HCT116 (cell line): Measurements from ENCODE around the gene STARD3. TPM values are rescaled to one million over a fixed set of nuclear protein-coding genes. Genes with fewer than 3 reads are reported as not detected.
"Not testable (repeated sequence)": the region's sequence is repeated elsewhere in the genome, so short reads cannot be mapped to it uniquely, and the experiment has no call there.

ENCODE experiments used
- ATAC-seq: fragments of 200-7000 bp; cut with Tn5 transposase; 2 replicates; pipeline ENCODE4 v1.9.1; 2020; ENCODE audit warnings: mild to moderate bottlenecking, moderate library complexity
- BruUV-seq: library from RNA; stranded (reverse); fragments of 400-500 nt; replicated peaks from 2 replicates; lab custom pipeline; 2021; lab: Mats Ljungman, UMichigan
- CTCF ChIA-PET: fragments of 300-600 bp; sonication (Branson Sonifier 250); formaldehyde crosslinking; loops from one replicate; lab custom pipeline; 2021; ENCODE audit warnings: antibody characterized with exemption; lab: Charles Lee
- POLR2A ChIA-PET: fragments of 300-600, 350-600 bp; sonication (Branson Sonifier 250); formaldehyde crosslinking; loops from one replicate; lab custom pipeline; 2021; ENCODE audit warnings: antibody characterized with exemption; lab: Charles Lee
- RAD21 ChIA-PET, 2 experiments: fragments of 300-600 bp; sonication (Branson Sonifier 250); formaldehyde crosslinking; loops; one replicate each; lab custom pipeline; 2023; ENCODE audit warnings: low total read pairs in 2 of 2; ENCODE audit not compliant: uncharacterized antibody in 2 of 2, unreplicated experiment in 2 of 2, low non-redundant PET in 1 of 2; lab: Charles Lee
- DNase-seq: peaks from one replicate; pipeline ENCODE4 v3.0.0-alpha.2; 2010; ENCODE audit warnings: low read depth, low spot score
- H2AFZ ChIP-seq: fragments of 200-600 bp; shearing (Covaris generic), sonication (generic); 2 replicates; pipeline ENCODE4 v1.6.1; 2017; ENCODE audit warnings: low read depth, mixed run types, mixed read lengths, antibody characterized with exemption, low read length; ENCODE audit not compliant: poor library complexity, severe bottlenecking
- H3K27ac ChIP-seq: 2 replicates; pipeline ENCODE4 v1.5.1; 2012; ENCODE audit warnings: low read depth, low read length
- H3K27me3 ChIP-seq: fragments of 200-600 bp; sonication (generic); 2 replicates; pipeline ENCODE4 v1.6.1; 2016; ENCODE audit warnings: mixed run types, low read length, mixed read lengths; ENCODE audit not compliant: insufficient read depth
- H3K36me3 ChIP-seq, 2 experiments: fragments of 200-500 bp in 1 of 2; fragments of 200-600 bp in 1 of 2; sonication (Bioruptor generic) in 1 of 2; sonication (generic) in 1 of 2; 2 replicates each; pipeline versions ENCODE4 v1.5.1 to v1.6.1; 2014 to 2016; ENCODE audit warnings: low read length in 2 of 2, inconsistent platforms in 1 of 2, mixed read lengths in 1 of 2, mixed run types in 1 of 2; ENCODE audit not compliant: insufficient read depth in 2 of 2, control insufficient read depth in 1 of 2
- H3K4me1 ChIP-seq, 2 experiments: fragments of 200-600 bp in 1 of 2; sonication (generic) in 1 of 2; 2 replicates each; pipeline versions ENCODE4 v1.5.1 to v1.6.1; 2012 to 2017; ENCODE audit warnings: low read length in 2 of 2, inconsistent platforms in 1 of 2, mild to moderate bottlenecking in 1 of 2, mixed read lengths in 1 of 2, mixed run types in 1 of 2, moderate library complexity in 1 of 2; ENCODE audit not compliant: insufficient read depth in 2 of 2, control insufficient read depth in 1 of 2
- H3K4me2 ChIP-seq: fragments of 200-600 bp; sonication (generic); 2 replicates; pipeline ENCODE4 v1.6.1; 2017; ENCODE audit warnings: mixed run types, low read length, mixed read lengths
- H3K4me3 ChIP-seq, 2 experiments: fragments of 200-600 bp in 1 of 2; sonication (generic) in 1 of 2; replicated peaks in 1 of 2; 2 replicates each; pipeline ENCODE4 v1.5.1; 2011 to 2016; ENCODE audit warnings: low read length in 2 of 2, control low read depth in 1 of 2, low read depth in 1 of 2, mild to moderate bottlenecking in 1 of 2, mixed read lengths in 1 of 2, mixed run types in 1 of 2
- H3K79me2 ChIP-seq: fragments of 200-600 bp; sonication (generic); 2 replicates; pipeline ENCODE4 v1.6.1; 2017; ENCODE audit warnings: mild to moderate bottlenecking, mixed run types, low read length, moderate library complexity, mixed read lengths; ENCODE audit not compliant: insufficient read depth
- H3K9ac ChIP-seq: fragments of 200-600 bp; sonication (generic); 2 replicates; pipeline ENCODE4 v1.6.1; 2016; ENCODE audit warnings: low read length, mixed read lengths
- H3K9me2 ChIP-seq: fragments of 200-600 bp; sonication (generic), shearing (Covaris generic); 2 replicates; pipeline ENCODE4 v1.6.1; 2017; ENCODE audit warnings: mixed run types, mild to moderate bottlenecking, moderate library complexity; ENCODE audit not compliant: insufficient read depth
- H3K9me3 ChIP-seq, 2 experiments: fragments of 200-500 bp in 1 of 2; fragments of 200-600 bp in 1 of 2; sonication (Bioruptor generic) in 1 of 2; sonication (generic) in 1 of 2; 2 replicates each; pipeline ENCODE4 v1.6.1; 2014 to 2017; ENCODE audit warnings: low read length in 2 of 2, mixed read lengths in 2 of 2, inconsistent platforms in 1 of 2, low read depth in 1 of 2, mild to moderate bottlenecking in 1 of 2, mixed run types in 1 of 2, moderate library complexity in 1 of 2; ENCODE audit not compliant: control insufficient read depth in 1 of 2, insufficient read depth in 1 of 2
- H4K20me1 ChIP-seq: fragments of 200-600 bp; sonication (generic), shearing (Covaris generic); 2 replicates; pipeline ENCODE4 v1.6.1; 2017; ENCODE audit warnings: mixed run types, mild to moderate bottlenecking, moderate library complexity; ENCODE audit not compliant: insufficient read depth
- EGR1 ChIP-seq: IDR thresholded peaks from 2 replicates; pipeline ENCODE4 v1.6.1; 2012; ENCODE audit warnings: low read depth
- JUND ChIP-seq: IDR thresholded peaks from 2 replicates; pipeline ENCODE4 v1.6.1; 2012
- POLR2A ChIP-seq: IDR thresholded peaks from 2 replicates; pipeline ENCODE4 v1.7.0; 2011; ENCODE audit warnings: borderline replicate concordance; ENCODE audit not compliant: insufficient read depth, insufficient read length; ENCODE audit errors: extremely low read depth
- POLR2AphosphoS5 ChIP-seq: IDR thresholded peaks from 2 replicates; pipeline ENCODE4 v1.6.1; 2011; ENCODE audit warnings: mild to moderate bottlenecking, low read depth, low read length, moderate library complexity
- SIN3A ChIP-seq: IDR thresholded peaks from 2 replicates; pipeline ENCODE4 v1.6.1; 2012; ENCODE audit warnings: low read depth
- TCF7L2 ChIP-seq: IDR thresholded peaks from 2 replicates; pipeline ENCODE4 v1.7.0; 2011; ENCODE audit warnings: borderline replicate concordance, inconsistent platforms; ENCODE audit not compliant: insufficient read depth, insufficient read length; ENCODE audit errors: extremely low read depth
- ZFX ChIP-seq: fragments of 450-650 bp; IDR thresholded peaks from 2 replicates; pipeline ENCODE4 v1.6.1; 2017
- intact Hi-C: fragments of 100-400 bp; cut with micrococcal nuclease; formaldehyde crosslinking; loops from 2 replicates; pipeline ENCODE4 v1.10.0; 2022
- total RNA-seq: library from RNA; stranded (reverse); gene quantifications from one replicate; pipeline ENCODE4 v1.2.1, GENCODE V29; 2021; ENCODE audit not compliant: unreplicated experiment

Gene STARD3
- total RNA-seq, 1 experiment from 2014 or later: 73.9 TPM

DNA sequence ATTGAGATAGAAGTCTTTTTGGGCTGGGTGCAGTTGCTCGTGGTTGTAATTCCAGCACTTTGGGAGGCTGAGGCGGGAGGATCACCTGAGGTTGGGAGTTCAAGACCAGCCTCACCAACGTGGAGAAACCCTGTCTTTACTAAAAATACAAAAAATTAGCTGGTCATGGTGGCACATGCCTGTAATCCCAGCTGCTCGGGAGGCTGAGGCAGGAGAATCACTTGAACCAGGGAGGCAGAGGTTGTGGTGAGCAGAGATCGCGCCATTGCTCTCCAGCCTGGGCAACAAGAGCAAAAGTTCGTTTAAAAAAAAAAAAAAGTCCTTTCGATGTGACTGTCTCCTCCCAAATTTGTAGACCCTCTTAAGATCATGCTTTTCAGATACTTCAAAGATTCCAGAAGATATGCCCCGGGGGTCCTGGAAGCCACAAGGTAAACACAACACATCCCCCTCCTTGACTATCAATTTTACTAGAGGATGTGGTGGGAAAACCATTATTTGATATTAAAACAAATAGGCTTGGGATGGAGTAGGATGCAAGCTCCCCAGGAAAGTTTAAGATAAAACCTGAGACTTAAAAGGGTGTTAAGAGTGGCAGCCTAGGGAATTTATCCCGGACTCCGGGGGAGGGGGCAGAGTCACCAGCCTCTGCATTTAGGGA is 62.3 kb downstream of the STARD3 start:
- ChIA-PET POLR2A (interaction anchor here (0.8 to 2.7 kb wide), 6 partner anchors 11 to 83 kb away, joined by 3 to 16 read pairs (median 6); partner anchors contain the start of gene PGAP3), CTCF (interaction anchor here (0.9 to 2.2 kb wide), 6 partner anchors 11 to 81 kb away, joined by 3 to 13 read pairs (median 3); partner anchors contain the start of gene MIEN1), RAD21 (interaction anchor here in 1 of 2 experiments (1.3 kb wide), 1 partner anchor 78 kb away, joined by 4 read pairs; no protein-coding TSS in a partner anchor)
- ATAC-seq: peak; percentile 15; the same call in 1 of the 2 replicates
- TF ChIP-seq SIN3A: 0 out of 2 replicates have a peak, but pooled peaks have one; percentile 42
- DNase-seq, intact Hi-C loops, H4K20me1 ChIP-seq, H2AFZ ChIP-seq, H3K36me3 ChIP-seq, H3K9me2 ChIP-seq, H3K9me3 ChIP-seq, H3K27me3 ChIP-seq: not testable (repeated sequence)
- Histone ChIP-seq H3K9ac (peak overlapping the region; percentile 91), H3K4me3 (peak overlapping the region; percentile 76 to 88), H3K4me2 (peak overlapping the region; percentile 79), H3K4me1 (peaks cover 15 to 39% of the 10 kb centered on the region in 2 experiments; a peak in 3 of 4 replicates), H3K27ac (peak overlapping the region; percentile 76), H3K79me2 (peaks cover 44% of the 10 kb centered on the region)
- TSS peak; percentile 90 for BruUV-seq

DNA sequence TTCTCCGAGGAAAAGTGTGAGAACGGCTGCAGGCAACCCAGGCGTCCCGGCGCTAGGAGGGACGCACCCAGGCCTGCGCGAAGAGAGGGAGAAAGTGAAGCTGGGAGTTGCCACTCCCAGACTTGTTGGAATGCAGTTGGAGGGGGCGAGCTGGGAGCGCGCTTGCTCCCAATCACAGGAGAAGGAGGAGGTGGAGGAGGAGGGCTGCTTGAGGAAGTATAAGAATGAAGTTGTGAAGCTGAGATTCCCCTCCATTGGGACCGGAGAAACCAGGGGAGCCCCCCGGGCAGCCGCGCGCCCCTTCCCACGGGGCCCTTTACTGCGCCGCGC is 62.8 kb downstream of the STARD3 start, which contains the start of gene ERBB2:
TSS of gene ERBB2 (plus strand) at position 247 of the 330 bp plus-strand sequence. CDS start 175 bp downstream, outside the sequence.
- H3K4me1 ChIP-seq: peaks cover 20 to 44% of the 10 kb centered on the region in 2 experiments
- no peak for TF ChIP-seq JUND
- peak; percentile 66 for TF ChIP-seq POLR2A
- TF ChIP-seq EGR1: peak; percentile 63
- no peak for TF ChIP-seq TCF7L2
- peak; percentile 86 for TF ChIP-seq POLR2AphosphoS5
- no peak for TF ChIP-seq ZFX
- peaks cover 49% of the 10 kb centered on the region for H3K79me2 ChIP-seq
- no peaks in the 10 kb centered on the region for H3K36me3 ChIP-seq
- no peak within 1 kb of the TSS for H2AFZ ChIP-seq
- H3K9me2 ChIP-seq: no peaks in the 10 kb centered on the region
- no peaks in the 10 kb centered on the region for H4K20me1 ChIP-seq
- POLR2A ChIA-PET: interaction anchor here (0.8 to 1.7 kb wide), 6 partner anchors 11 to 84 kb away, joined by 3 to 16 read pairs (median 6); partner anchors contain the start of gene PGAP3
- ATAC-seq (peak; percentile 92), DNase-seq (peak; percentile 57)
- no peaks in the 10 kb centered on the region for H3K9me3 ChIP-seq
- H3K27me3 ChIP-seq: no peaks in the 10 kb centered on the region
- intact Hi-C loops: no loop called here
- peak within 1 kb of the TSS; percentile 76 to 88 for H3K4me3 ChIP-seq
- no TSS peak for BruUV-seq
- H3K27ac ChIP-seq: peak within 1 kb of the TSS; percentile 76
- peak within 1 kb of the TSS; percentile 79 for H3K4me2 ChIP-seq
- peak within 1 kb of the TSS; percentile 91 for H3K9ac ChIP-seq
- RAD21 ChIA-PET: interaction anchor here in 1 of 2 experiments (1.3 kb wide), 1 partner anchor 78 kb away, joined by 4 read pairs; no protein-coding TSS in a partner anchor
- CTCF ChIA-PET: interaction anchor here (0.9 to 2.2 kb wide), 7 partner anchors 11 to 81 kb away, joined by 3 to 13 read pairs (median 3); partner anchors contain the start of gene MIEN1
